Panc1 (cell line): Measurements from ENCODE around the gene ZNF644. TPM values are rescaled to one million over a fixed set of nuclear protein-coding genes. Genes with fewer than 3 reads are reported as not detected.

ENCODE experiments used
- ATAC-seq: fragments of 200-7000 bp; cut with Tn5 transposase; 2 replicates; pipeline ENCODE4 v1.9.1; 2020; ENCODE audit warnings: mild to moderate bottlenecking, moderate library complexity
- BruUV-seq: library from RNA; stranded (reverse); fragments of 400-500 nt; replicated peaks from 2 replicates; lab custom pipeline; 2021; lab: Mats Ljungman, UMichigan
- CTCF ChIA-PET: fragments of 300-600 bp; sonication (Branson Sonifier 250); formaldehyde crosslinking; loops from one replicate; lab custom pipeline; 2022; ENCODE audit warnings: antibody characterized with exemption; lab: Charles Lee
- POLR2A ChIA-PET: fragments of 300-600 bp; sonication (Branson Sonifier 250); formaldehyde crosslinking; loops from one replicate; lab custom pipeline; 2022; ENCODE audit warnings: antibody characterized with exemption; lab: Charles Lee
- DNase-seq: peaks from one replicate; pipeline ENCODE4 v3.0.0-alpha.2; 2010; ENCODE audit warnings: low read depth, low spot score
- H3K27ac ChIP-seq: 2 replicates; pipeline ENCODE4 v1.5.1; 2011; ENCODE audit warnings: mild to moderate bottlenecking, low read length, inconsistent platforms
- H3K27me3 ChIP-seq: fragments of 200-500 bp; sonication (Bioruptor generic); 2 replicates; pipeline ENCODE4 v1.6.0; 2014; ENCODE audit warnings: low read length, inconsistent platforms; ENCODE audit not compliant: control insufficient read depth, insufficient read depth
- H3K36me3 ChIP-seq: fragments of 200-500 bp; sonication (Bioruptor generic); 2 replicates; pipeline ENCODE4 v1.5.1; 2014; ENCODE audit warnings: inconsistent platforms, mild to moderate bottlenecking, low read length, moderate library complexity; ENCODE audit not compliant: control insufficient read depth, insufficient read depth
- H3K4me1 ChIP-seq: 2 replicates; pipeline ENCODE4 v1.5.1; 2011; ENCODE audit warnings: inconsistent platforms, mild to moderate bottlenecking, low read length, moderate library complexity; ENCODE audit not compliant: control insufficient read depth, insufficient read depth
- H3K4me3 ChIP-seq, 2 experiments: 2 replicates each; pipeline ENCODE4 v1.5.1; 2011 to 2012; ENCODE audit warnings: low read depth in 2 of 2, low read length in 2 of 2, mild to moderate bottlenecking in 2 of 2, inconsistent platforms in 1 of 2, moderate library complexity in 1 of 2
- H3K9me3 ChIP-seq: fragments of 200-500 bp; sonication (Bioruptor generic); 2 replicates; pipeline ENCODE4 v1.5.1; 2014; ENCODE audit warnings: low read depth, mild to moderate bottlenecking, inconsistent platforms, low read length, moderate library complexity; ENCODE audit not compliant: control insufficient read depth, insufficient read depth
- POLR2AphosphoS5 ChIP-seq: IDR thresholded peaks from 2 replicates; pipeline ENCODE4 v1.6.1; 2012; ENCODE audit warnings: mild to moderate bottlenecking, low read depth, low read length, moderate library complexity
- REST ChIP-seq, 2 experiments: IDR thresholded peaks; 2 replicates each; pipeline ENCODE4 v1.6.1; 2011 to 2012; ENCODE audit warnings: low read depth in 2 of 2, control low read depth in 1 of 2, low read length in 1 of 2, mild to moderate bottlenecking in 1 of 2, moderate library complexity in 1 of 2; ENCODE audit not compliant: insufficient read depth in 1 of 2
- SIN3A ChIP-seq: IDR thresholded peaks from 2 replicates; pipeline ENCODE4 v1.6.1; 2012; ENCODE audit warnings: low read depth, mild to moderate bottlenecking, low read length, moderate library complexity, borderline replicate concordance; ENCODE audit not compliant: insufficient read depth
- TCF7L2 ChIP-seq: IDR thresholded peaks from 2 replicates; pipeline ENCODE4 v1.6.1; 2011; ENCODE audit warnings: mild to moderate bottlenecking, low read depth, low read length, inconsistent platforms
- in situ Hi-C: cut with HindIII; loops from 2 replicates; pipeline ENCODE4 v1.10.0; 2016; ENCODE audit warnings: low sequenced_read_pairs, low pct_unique_long_range_greater_than_20kb
- intact Hi-C: fragments of 100-400 bp; cut with micrococcal nuclease; formaldehyde crosslinking; loops from one replicate; pipeline ENCODE4 v1.10.0; 2022; ENCODE audit not compliant: unreplicated experiment
- total RNA-seq: library from RNA; stranded (reverse); gene quantifications from one replicate; pipeline ENCODE4 v1.2.1, GENCODE V29; 2021; ENCODE audit not compliant: unreplicated experiment
- TF ChIP-seq, protein P1 (sequence below): fragments of 450-650 bp; IDR thresholded peaks from 2 replicates; pipeline ENCODE4 v1.5.1; 2017; ENCODE audit warnings: mild to moderate bottlenecking

Gene ZNF644
- total RNA-seq, 1 experiment from 2014 or later = 74.2 TPM

GRCh38 chr1:90969241-90969640 lies 52.6 kb downstream of the ZNF644 start:
- ChIA-PET CTCF (no interaction called here), POLR2A (no interaction called here)
- in situ Hi-C loops (no loop called here), intact Hi-C loops (loop anchor here (10.0 kb wide), 1 partner anchor 854 kb away; no protein-coding TSS in a partner anchor)
- TF ChIP-seq POLR2AphosphoS5 (no peak), REST (IDR thresholded peaks at IDR 0.05; ENCODE audit: insufficient read depth in 1 of 2, low read depth in 2 of 2, low read length in 1 of 2) (no peak), SIN3A (no peak), TCF7L2 (no peak)
- TF ChIP-seq, protein P1, sequence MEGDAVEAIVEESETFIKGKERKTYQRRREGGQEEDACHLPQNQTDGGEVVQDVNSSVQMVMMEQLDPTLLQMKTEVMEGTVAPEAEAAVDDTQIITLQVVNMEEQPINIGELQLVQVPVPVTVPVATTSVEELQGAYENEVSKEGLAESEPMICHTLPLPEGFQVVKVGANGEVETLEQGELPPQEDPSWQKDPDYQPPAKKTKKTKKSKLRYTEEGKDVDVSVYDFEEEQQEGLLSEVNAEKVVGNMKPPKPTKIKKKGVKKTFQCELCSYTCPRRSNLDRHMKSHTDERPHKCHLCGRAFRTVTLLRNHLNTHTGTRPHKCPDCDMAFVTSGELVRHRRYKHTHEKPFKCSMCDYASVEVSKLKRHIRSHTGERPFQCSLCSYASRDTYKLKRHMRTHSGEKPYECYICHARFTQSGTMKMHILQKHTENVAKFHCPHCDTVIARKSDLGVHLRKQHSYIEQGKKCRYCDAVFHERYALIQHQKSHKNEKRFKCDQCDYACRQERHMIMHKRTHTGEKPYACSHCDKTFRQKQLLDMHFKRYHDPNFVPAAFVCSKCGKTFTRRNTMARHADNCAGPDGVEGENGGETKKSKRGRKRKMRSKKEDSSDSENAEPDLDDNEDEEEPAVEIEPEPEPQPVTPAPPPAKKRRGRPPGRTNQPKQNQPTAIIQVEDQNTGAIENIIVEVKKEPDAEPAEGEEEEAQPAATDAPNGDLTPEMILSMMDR = no peak
- H3K27ac ChIP-seq = no peak overlapping the region
- BruUV-seq = no TSS peak
- H3K4me3 ChIP-seq = no peak overlapping the region
- H3K36me3 ChIP-seq = no peaks in the 10 kb centered on the region; the same call in 1 of the 2 replicates
- ATAC-seq = no peak
- no peaks in the 10 kb centered on the region for H3K4me1 ChIP-seq
- no peaks in the 10 kb centered on the region for H3K9me3 ChIP-seq
- no peak for DNase-seq
- H3K27me3 ChIP-seq = no peaks in the 10 kb centered on the region

DNA sequence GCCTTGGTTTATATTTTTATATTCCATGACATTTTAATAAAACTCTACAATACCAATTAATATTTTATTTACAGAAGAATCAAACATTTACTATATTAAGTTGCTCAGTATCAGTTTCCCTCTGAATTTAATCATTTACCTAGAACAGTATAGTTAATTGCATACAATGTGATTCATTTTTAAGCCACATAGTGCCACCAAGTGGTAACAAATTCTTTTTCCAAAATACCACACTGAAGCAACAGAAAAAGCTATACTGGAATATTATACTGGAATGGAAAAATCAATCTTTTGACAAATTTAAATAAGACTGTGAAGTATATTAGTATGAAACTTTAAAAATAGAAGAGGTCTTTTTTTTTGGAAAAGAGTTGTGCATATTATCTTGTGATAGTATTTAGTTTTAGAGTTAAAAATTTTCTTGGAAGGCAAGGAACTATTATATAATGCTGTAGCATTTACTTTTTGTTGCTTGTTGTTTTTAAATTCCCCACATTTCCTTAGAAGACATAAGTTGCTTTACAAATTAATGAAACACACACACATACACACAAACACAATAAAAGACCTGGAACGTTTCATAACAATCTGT lies 57.3 kb downstream of the ZNF644 start:
- Histone ChIP-seq H3K27me3 (no peaks in the 10 kb centered on the region), H3K4me1 (no peaks in the 10 kb centered on the region), H3K27ac (no peak overlapping the region), H3K9me3 (no peaks in the 10 kb centered on the region; the same call in 1 of the 2 replicates), H3K4me3 (no peak overlapping the region), H3K36me3 (no peaks in the 10 kb centered on the region)
- ATAC-seq (peak; percentile 76; the same call in 1 of the 2 replicates), DNase-seq (peak; percentile 4)
- intact Hi-C loops (loop anchor here (10.0 kb wide), 1 partner anchor 850 kb away; no protein-coding TSS in a partner anchor), in situ Hi-C loops (no loop called here)
- ChIA-PET CTCF (interaction anchor here (0.7 to 1.0 kb wide), 2 partner anchors 241 to 243 kb away, joined by 3 to 7 read pairs; no protein-coding TSS in a partner anchor), POLR2A (interaction anchor here (0.6 kb wide), 2 partner anchors 30 to 57 kb away, joined by 3 to 5 read pairs; no protein-coding TSS in a partner anchor)
- TF ChIP-seq, protein P1 = peak; percentile 27; the same call in 1 of the 2 replicates
- no peak for TF ChIP-seq SIN3A
- BruUV-seq = no TSS peak
